HG03108 (cell line): ENCODE measurements around the gene FMN2.

ENCODE experiments used
- ATAC-seq: cut with Tn5 transposase; IDR thresholded peaks from one replicate; pipeline ENCODE4 v1.9.1; 2021; ENCODE audit warnings: moderate library complexity; ENCODE audit not compliant: unreplicated experiment

Gene FMN2

GRCh38 chr1:240192851-240193250 lies 101.2 kb downstream of the FMN2 start:
- ATAC-seq = no peak

- no peak for ATAC-seq
Measured at GRCh38 chr1:240193679-240194078, 102.0 kb downstream of the FMN2 start.

- ATAC-seq = no peak
Measured at GRCh38 chr1:240194120-240194519, 102.4 kb downstream of the FMN2 start.

GRCh38 chr1:240198376-240198775 lies 106.7 kb downstream of the FMN2 start:
- no peak for ATAC-seq

GRCh38 chr1:240199758-240200645 lies 108.3 kb downstream of the FMN2 start:
- ATAC-seq = no peak

- no peak for ATAC-seq
Measured at GRCh38 chr1:240201931-240202330, 110.2 kb downstream of the FMN2 start.

- ATAC-seq = no peak
Measured at GRCh38 chr1:240207073-240207709, 115.5 kb downstream of the FMN2 start.

- ATAC-seq = no peak
Measured at GRCh38 chr1:240210026-240210425, 118.3 kb downstream of the FMN2 start.

GRCh38 chr1:240212556-240212955 lies 120.9 kb downstream of the FMN2 start:
- no peak for ATAC-seq

GRCh38 chr1:240217403-240217802 lies 125.7 kb downstream of the FMN2 start:
- no peak for ATAC-seq

GRCh38 chr1:240219104-240219503 lies 127.4 kb downstream of the FMN2 start:
- no peak for ATAC-seq

GRCh38 chr1:240226102-240226501 lies 134.4 kb downstream of the FMN2 start:
- no peak for ATAC-seq

- ATAC-seq = no peak
Measured at GRCh38 chr1:240230816-240231215, 139.1 kb downstream of the FMN2 start.

GRCh38 chr1:240232530-240232929 lies 140.8 kb downstream of the FMN2 start:
- ATAC-seq = no peak

- ATAC-seq = no peak
Measured at GRCh38 chr1:240234485-240235210, 143.0 kb downstream of the FMN2 start.

GRCh38 chr1:240235521-240236288 lies 144.0 kb downstream of the FMN2 start:
- no peak for ATAC-seq

- no peak for ATAC-seq
Measured at GRCh38 chr1:240237305-240237721, 145.6 kb downstream of the FMN2 start.

- ATAC-seq = no peak
Measured at GRCh38 chr1:240239309-240239708, 147.6 kb downstream of the FMN2 start.

GRCh38 chr1:240241278-240241677 lies 149.6 kb downstream of the FMN2 start:
- ATAC-seq = no peak

GRCh38 chr1:240242601-240243144 lies 151.0 kb downstream of the FMN2 start:
- no peak for ATAC-seq
